Endodermal cell (in vitro differentiated cells): Measurements from ENCODE around the gene DDHD1. TPM values are rescaled to one million over a fixed set of nuclear protein-coding genes. Genes with fewer than 3 reads are reported as not detected.
A peak's percentile ranks its signal among the peaks of the same experiment; 100 is the strongest.

Experiments
- DNase-seq: peaks from one replicate; pipeline ENCODE4 v3.0.0-alpha.2; 2017
- H3K27ac ChIP-seq: 2 replicates; pipeline ENCODE4 v1.5.1; 2013; ENCODE audit warnings: mild to moderate bottlenecking, low read depth, low read length, moderate library complexity
- H3K27me3 ChIP-seq: 2 replicates; pipeline ENCODE4 v1.6.1; 2013; ENCODE audit warnings: mild to moderate bottlenecking, low read length, moderate library complexity; ENCODE audit not compliant: insufficient read depth, control insufficient read depth, poor library complexity, severe bottlenecking
- H3K36me3 ChIP-seq: 2 replicates; pipeline ENCODE4 v1.7.0; 2013; ENCODE audit warnings: mild to moderate bottlenecking, low read length, moderate library complexity; ENCODE audit not compliant: control insufficient read depth, insufficient read depth
- H3K4me1 ChIP-seq: one replicate; pipeline ENCODE4 v1.7.0; 2013; ENCODE audit warnings: low read length; ENCODE audit not compliant: control insufficient read depth, insufficient read depth
- H3K4me3 ChIP-seq: 2 replicates; pipeline ENCODE4 v1.5.1; 2013; ENCODE audit warnings: mild to moderate bottlenecking, low read length, moderate library complexity
- H3K9ac ChIP-seq: 2 replicates; pipeline ENCODE4 v1.6.1; 2013; ENCODE audit warnings: mild to moderate bottlenecking, low read length, moderate library complexity; ENCODE audit not compliant: poor library complexity, severe bottlenecking; ENCODE audit errors: extremely low read depth
- H3K9me3 ChIP-seq: 2 replicates; pipeline ENCODE4 v1.6.1; 2013; ENCODE audit warnings: mild to moderate bottlenecking, low read length, moderate library complexity; ENCODE audit not compliant: control insufficient read depth
- H3K27ac Mint-ChIP-seq: 2 replicates; pipeline ENCODE4 v1.8.0; 2020; ENCODE audit warnings: mixed read lengths
- H3K27me3 Mint-ChIP-seq: 2 replicates; pipeline ENCODE4 v1.8.0; 2021; ENCODE audit warnings: mild to moderate bottlenecking, mixed read lengths; ENCODE audit not compliant: insufficient read depth
- H3K36me3 Mint-ChIP-seq: 2 replicates; pipeline ENCODE4 v1.8.0; 2020; ENCODE audit warnings: low read depth, mixed read lengths
- H3K4me1 Mint-ChIP-seq: 2 replicates; pipeline ENCODE4 v1.8.0; 2020; ENCODE audit warnings: mixed read lengths
- H3K4me3 Mint-ChIP-seq: 2 replicates; pipeline ENCODE4 v1.8.0; 2020; ENCODE audit warnings: mild to moderate bottlenecking, moderate library complexity, mixed read lengths
- H3K9me3 Mint-ChIP-seq: 2 replicates; pipeline ENCODE4 v1.8.0; 2020; ENCODE audit warnings: mild to moderate bottlenecking, mixed read lengths
- CTCF ChIP-seq: fragments of 200-600 bp; sonication (generic); conservative IDR thresholded peaks from 2 replicates; pipeline ENCODE4 v1.5.0; 2021; ENCODE audit warnings: antibody characterized with exemption, mild to moderate bottlenecking
- WGBS, 2 experiments: methylation state at CpG; one replicate each; pipeline versions ENCODE4 v1.1.5 to v1.1.7; 2013; ENCODE audit warnings: missing lambda C conversion rate in 2 of 2, mixed read lengths in 1 of 2; ENCODE audit not compliant: insufficient coverage in 1 of 2, insufficient read length in 1 of 2; 5-methylcytosine and 5-hydroxymethylcytosine counted together
- total RNA-seq, 2 donors: library from RNA; stranded (reverse); fragmentation: NEBNext Ultra II Directional in 1 of 2; extraction: Animal tissue kit (Norgen Biotek cat#: 25700) in 1 of 2; gene quantifications; 2 replicates in 1 of 2; 3 replicates in 1 of 2; pipeline ENCODE4 v1.2.1, GENCODE V29; 2021

Gene DDHD1
- total RNA-seq, 2 donors from 2014 or later, result 26.2 to 27.1 TPM

GRCh38 chr14:53006931-53007562 is 146.1 kb downstream of the DDHD1 start:
- no peak overlapping the region for H3K4me3 ChIP-seq
- H3K36me3 ChIP-seq, result no peaks in the 10 kb centered on the region
- peaks cover 19% of the 10 kb centered on the region for H3K4me1 Mint-ChIP-seq
- H3K27ac Mint-ChIP-seq, result no peak overlapping the region
- TF ChIP-seq CTCF, result peak; percentile 36
- no peaks in the 10 kb centered on the region for H3K27me3 ChIP-seq
- H3K27ac ChIP-seq, result no peak overlapping the region
- 70 to 100% methylated on average over 1 to 4 of the region's 4 CpGs for WGBS, 2 experiments
- H3K4me3 Mint-ChIP-seq, result no peak overlapping the region
- no peaks in the 10 kb centered on the region for H3K27me3 Mint-ChIP-seq
- peaks cover 13% of the 10 kb centered on the region for H3K4me1 ChIP-seq
- no peaks in the 10 kb centered on the region for H3K36me3 Mint-ChIP-seq
- no peak for DNase-seq
- no peak overlapping the region for H3K9ac ChIP-seq
- no peaks in the 10 kb centered on the region for H3K9me3 Mint-ChIP-seq
- H3K9me3 ChIP-seq, result no peaks in the 10 kb centered on the region

GRCh38 chr14:53004976-53005375 is 148.1 kb downstream of the DDHD1 start:
- Histone ChIP-seq H3K4me3 (no peak overlapping the region), H3K27me3 (no peaks in the 10 kb centered on the region), H3K27ac (no peak overlapping the region), H3K9ac (no peak overlapping the region), H3K4me1 (no peaks in the 10 kb centered on the region), H3K9me3 (no peaks in the 10 kb centered on the region), H3K36me3 (no peaks in the 10 kb centered on the region)
- no peaks in the 10 kb centered on the region for H3K36me3 Mint-ChIP-seq
- DNase-seq, result no peak
- H3K27ac Mint-ChIP-seq, result peak overlapping the region; percentile 3
- no peak for TF ChIP-seq CTCF
- 93 to 95% methylated on average over 5 of the region's 5 CpGs for WGBS, 2 experiments
- no peak overlapping the region for H3K4me3 Mint-ChIP-seq
- H3K27me3 Mint-ChIP-seq, result no peaks in the 10 kb centered on the region
- no peaks in the 10 kb centered on the region for H3K9me3 Mint-ChIP-seq
- H3K4me1 Mint-ChIP-seq, result peaks cover 9% of the 10 kb centered on the region

GRCh38 chr14:53003776-53004175 is 149.3 kb downstream of the DDHD1 start:
- Mint-ChIP-seq H3K27ac (no peak overlapping the region), H3K27me3 (no peaks in the 10 kb centered on the region), H3K9me3 (no peaks in the 10 kb centered on the region), H3K4me3 (no peak overlapping the region), H3K36me3 (no peaks in the 10 kb centered on the region), H3K4me1 (peaks cover 9% of the 10 kb centered on the region)
- no peaks in the 10 kb centered on the region for H3K4me1 ChIP-seq
- DNase-seq, result no peak
- H3K9me3 ChIP-seq, result no peaks in the 10 kb centered on the region
- no peak overlapping the region for H3K9ac ChIP-seq
- no peaks in the 10 kb centered on the region for H3K27me3 ChIP-seq
- no peak for TF ChIP-seq CTCF
- 80 to 92% methylated on average over 1 to 3 of the region's 4 CpGs for WGBS, 2 experiments
- no peaks in the 10 kb centered on the region for H3K36me3 ChIP-seq
- H3K4me3 ChIP-seq, result no peak overlapping the region
- no peak overlapping the region for H3K27ac ChIP-seq
